Neutrophil (primary cell): ENCODE data around the gene RCN1.

ENCODE experiments used
- H3K27ac ChIP-seq: fragments of 200-600 bp; sonication (generic); 2 replicates; pipeline ENCODE4 v1.5.1; 2016; ENCODE audit warnings: mild to moderate bottlenecking, moderate library complexity
- H3K27me3 ChIP-seq: fragments of 200-600 bp; sonication (generic); 2 replicates; pipeline ENCODE4 v1.6.0; 2016; ENCODE audit warnings: mild to moderate bottlenecking
- H3K36me3 ChIP-seq: fragments of 200-600 bp; sonication (generic); 2 replicates; pipeline ENCODE4 v1.5.1; 2017
- H3K4me1 ChIP-seq, 2 experiments: fragments of 200-600 bp in 1 of 2; sonication (generic) in 1 of 2; 1 replicate in 1 of 2; 2 replicates in 1 of 2; pipeline versions ENCODE4 v1.5.1 to v1.6.1; 2013 to 2016; ENCODE audit warnings: low read depth in 1 of 2, low read length in 1 of 2, mild to moderate bottlenecking in 1 of 2, moderate library complexity in 1 of 2; ENCODE audit not compliant: control insufficient read depth in 1 of 2, insufficient read depth in 1 of 2
- H3K4me3 ChIP-seq, 2 experiments: fragments of 200-600 bp in 1 of 2; sonication (generic) in 1 of 2; 1 replicate in 1 of 2; 2 replicates in 1 of 2; pipeline ENCODE4 v1.5.1; 2013 to 2016; ENCODE audit warnings: low read depth in 1 of 2, low read length in 1 of 2, mild to moderate bottlenecking in 1 of 2, moderate library complexity in 1 of 2
- H3K9me3 ChIP-seq: fragments of 200-600 bp; sonication (generic); 2 replicates; pipeline ENCODE4 v1.5.1; 2016
- TF ChIP-seq, protein P1 (sequence below): fragments of 200-600 bp; sonication (generic); IDR thresholded peaks from 2 replicates; pipeline ENCODE4 v1.5.1; 2016; ENCODE audit warnings: antibody characterized with exemption

RCN1 gene

DNA sequence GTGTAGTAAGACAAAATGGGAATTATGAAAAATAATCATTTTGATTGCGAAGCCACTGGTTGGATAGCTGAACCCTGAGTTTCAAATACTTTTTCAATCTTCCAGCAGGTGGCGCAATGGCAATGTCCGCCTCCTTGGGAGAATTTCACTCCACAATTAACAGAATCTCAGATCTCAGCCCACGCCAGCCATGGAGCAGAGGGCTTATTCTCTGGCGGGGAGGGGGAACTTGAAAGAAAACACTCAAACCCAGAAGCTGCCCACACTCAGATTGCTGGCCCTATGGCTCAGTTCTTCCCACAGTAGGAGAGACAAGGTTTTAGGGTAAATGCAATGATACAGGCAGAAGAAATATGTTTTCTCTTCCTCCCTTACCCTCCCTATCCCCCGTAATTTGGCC is 38.7 kb upstream of the RCN1 start:
- TF ChIP-seq, protein P1, sequence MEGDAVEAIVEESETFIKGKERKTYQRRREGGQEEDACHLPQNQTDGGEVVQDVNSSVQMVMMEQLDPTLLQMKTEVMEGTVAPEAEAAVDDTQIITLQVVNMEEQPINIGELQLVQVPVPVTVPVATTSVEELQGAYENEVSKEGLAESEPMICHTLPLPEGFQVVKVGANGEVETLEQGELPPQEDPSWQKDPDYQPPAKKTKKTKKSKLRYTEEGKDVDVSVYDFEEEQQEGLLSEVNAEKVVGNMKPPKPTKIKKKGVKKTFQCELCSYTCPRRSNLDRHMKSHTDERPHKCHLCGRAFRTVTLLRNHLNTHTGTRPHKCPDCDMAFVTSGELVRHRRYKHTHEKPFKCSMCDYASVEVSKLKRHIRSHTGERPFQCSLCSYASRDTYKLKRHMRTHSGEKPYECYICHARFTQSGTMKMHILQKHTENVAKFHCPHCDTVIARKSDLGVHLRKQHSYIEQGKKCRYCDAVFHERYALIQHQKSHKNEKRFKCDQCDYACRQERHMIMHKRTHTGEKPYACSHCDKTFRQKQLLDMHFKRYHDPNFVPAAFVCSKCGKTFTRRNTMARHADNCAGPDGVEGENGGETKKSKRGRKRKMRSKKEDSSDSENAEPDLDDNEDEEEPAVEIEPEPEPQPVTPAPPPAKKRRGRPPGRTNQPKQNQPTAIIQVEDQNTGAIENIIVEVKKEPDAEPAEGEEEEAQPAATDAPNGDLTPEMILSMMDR, result no peak
- no peaks in the 10 kb centered on the region for H3K4me1 ChIP-seq
- no peak overlapping the region for H3K27ac ChIP-seq
- H3K36me3 ChIP-seq, result no peaks in the 10 kb centered on the region
- peaks cover 41% of the 10 kb centered on the region for H3K27me3 ChIP-seq
- no peaks in the 10 kb centered on the region for H3K9me3 ChIP-seq
- H3K4me3 ChIP-seq, result no peak overlapping the region

DNA sequence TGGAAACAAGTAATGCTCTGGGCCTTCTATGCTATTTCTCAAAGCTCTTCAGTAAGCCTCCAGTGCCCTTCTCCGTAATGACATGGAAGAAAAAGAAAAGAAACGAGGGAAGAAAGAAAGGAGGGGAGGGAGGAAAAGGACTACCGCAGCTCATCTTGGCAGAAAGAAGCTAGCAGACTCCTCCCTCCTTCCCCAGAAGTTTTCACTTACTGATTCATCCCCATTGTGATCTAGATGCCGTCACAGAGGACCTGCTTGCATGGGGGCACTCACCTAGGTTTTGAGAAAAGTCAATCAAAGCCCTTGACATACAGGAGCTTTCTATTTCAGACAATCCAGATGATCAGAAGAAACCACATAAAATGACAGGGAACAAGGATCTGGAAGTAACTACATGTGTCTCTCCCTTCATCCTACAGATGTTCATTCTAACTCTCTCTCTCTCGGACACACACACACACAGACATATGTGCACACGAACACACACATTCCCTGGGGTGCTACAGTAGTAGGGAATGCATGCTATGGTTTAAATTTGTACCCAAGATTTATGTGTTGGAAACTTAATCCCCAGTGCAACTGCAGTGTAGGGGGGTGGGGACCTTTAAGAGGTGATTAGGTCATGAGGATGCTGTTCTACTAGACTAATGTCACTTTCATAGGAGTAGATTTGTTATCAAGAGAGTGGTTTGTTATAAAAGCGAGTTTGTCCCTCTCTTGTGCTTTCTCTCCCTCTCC is 37.6 kb upstream of the RCN1 start:
- H3K27me3 ChIP-seq, result peaks cover 52% of the 10 kb centered on the region
- no peak overlapping the region for H3K27ac ChIP-seq
- no peak overlapping the region for H3K4me3 ChIP-seq
- H3K36me3 ChIP-seq, result no peaks in the 10 kb centered on the region
- no peaks in the 10 kb centered on the region for H3K4me1 ChIP-seq
- H3K9me3 ChIP-seq, result no peaks in the 10 kb centered on the region
- TF ChIP-seq, protein P1, result no peak

DNA sequence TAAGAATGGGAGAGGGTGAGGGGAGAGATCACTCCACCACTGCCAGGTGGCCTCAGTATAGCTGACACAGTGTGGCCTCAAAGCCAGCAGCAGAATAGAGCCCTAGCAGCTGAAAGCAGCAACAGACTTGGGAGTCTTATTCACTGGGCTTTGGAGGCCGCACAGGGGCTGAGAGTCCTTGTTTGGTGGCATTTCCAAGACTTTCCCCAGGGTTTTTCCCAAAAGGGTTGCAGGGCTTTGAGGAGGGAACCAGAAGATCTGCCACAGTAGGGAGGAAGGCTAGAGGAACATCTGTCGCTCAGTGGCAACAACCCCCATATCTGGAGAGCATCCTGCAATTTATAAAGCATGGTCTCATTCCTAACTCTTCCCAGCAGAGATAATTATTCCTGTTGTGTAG is 35.0 kb upstream of the RCN1 start:
- Histone ChIP-seq H3K4me1 (no peaks in the 10 kb centered on the region), H3K27me3 (peaks cover 58% of the 10 kb centered on the region), H3K27ac (no peak overlapping the region), H3K9me3 (no peaks in the 10 kb centered on the region), H3K36me3 (no peaks in the 10 kb centered on the region), H3K4me3 (no peak overlapping the region)
- TF ChIP-seq, protein P1, result no peak

DNA sequence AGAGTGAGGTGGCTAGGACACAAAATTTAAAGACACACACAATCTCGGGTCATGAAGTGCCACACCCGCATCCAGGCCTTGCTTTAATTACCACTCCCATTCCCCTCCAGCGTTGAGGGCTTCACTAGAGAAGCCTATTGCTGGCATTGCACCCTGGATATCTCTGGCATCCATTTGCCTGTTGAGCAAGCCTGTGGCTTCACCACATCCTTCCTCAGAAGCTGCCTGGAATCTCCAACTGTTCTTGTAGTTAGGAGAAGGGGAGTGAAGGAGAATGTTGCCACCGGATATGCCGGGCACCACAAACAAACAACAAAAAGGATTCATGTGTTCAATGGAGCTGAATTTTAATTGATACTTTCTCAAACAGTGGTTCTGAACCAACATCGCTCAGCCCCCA is 34.4 kb upstream of the RCN1 start:
- H3K4me1 ChIP-seq, result no peaks in the 10 kb centered on the region
- TF ChIP-seq, protein P1, result no peak
- peaks cover 58% of the 10 kb centered on the region for H3K27me3 ChIP-seq
- H3K27ac ChIP-seq, result no peak overlapping the region
- H3K36me3 ChIP-seq, result no peaks in the 10 kb centered on the region
- H3K4me3 ChIP-seq, result no peak overlapping the region
- no peaks in the 10 kb centered on the region for H3K9me3 ChIP-seq

DNA sequence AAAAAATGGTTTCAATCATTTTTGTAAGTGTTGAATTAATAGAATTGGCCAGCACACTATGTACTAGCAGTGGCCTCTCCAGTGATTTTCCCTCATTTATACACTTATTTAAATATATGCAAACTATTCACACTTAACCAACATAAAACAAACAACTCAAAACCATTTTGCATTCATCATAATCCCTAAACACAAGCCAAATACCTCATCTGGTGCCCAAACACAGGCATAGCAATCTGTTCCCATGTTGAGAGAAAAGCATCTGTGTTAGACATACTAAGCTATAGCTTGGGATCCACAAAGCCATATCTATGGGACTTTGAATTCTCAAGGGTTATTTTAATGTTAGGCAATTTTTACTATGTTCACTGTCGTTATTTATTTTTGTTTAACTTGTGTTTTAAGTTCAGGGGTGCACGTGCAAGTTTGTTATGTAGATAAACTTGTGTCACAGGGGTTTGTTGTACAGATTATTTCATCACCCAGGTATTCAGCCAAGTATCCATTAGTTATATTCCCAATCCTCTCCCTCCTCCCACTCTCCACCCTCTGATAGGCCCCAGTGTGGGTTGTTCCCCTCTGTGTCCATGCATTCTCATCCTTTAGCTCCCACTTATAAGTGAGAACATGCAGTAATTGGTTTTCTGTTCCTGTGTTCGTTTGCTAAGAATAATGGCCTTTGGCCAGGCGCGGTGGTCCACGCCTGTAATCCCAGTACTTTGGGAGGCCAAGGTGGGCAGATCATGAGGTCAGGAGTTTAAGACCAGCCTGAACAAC is 31.0 kb upstream of the RCN1 start:
- H3K4me3 ChIP-seq, result no peak overlapping the region
- no peak overlapping the region for H3K27ac ChIP-seq
- peaks cover 44% of the 10 kb centered on the region for H3K27me3 ChIP-seq
- H3K4me1 ChIP-seq, result no peaks in the 10 kb centered on the region
- TF ChIP-seq, protein P1, result no peak
- no peaks in the 10 kb centered on the region for H3K9me3 ChIP-seq
- H3K36me3 ChIP-seq, result no peaks in the 10 kb centered on the region
